HG03571 (cell line): ENCODE measurements around the gene RPUSD1.

ENCODE experiments used
- ATAC-seq: cut with Tn5 transposase; IDR thresholded peaks from one replicate; pipeline ENCODE4 v1.9.1; 2021; ENCODE audit not compliant: unreplicated experiment

The RPUSD1 gene

DNA sequence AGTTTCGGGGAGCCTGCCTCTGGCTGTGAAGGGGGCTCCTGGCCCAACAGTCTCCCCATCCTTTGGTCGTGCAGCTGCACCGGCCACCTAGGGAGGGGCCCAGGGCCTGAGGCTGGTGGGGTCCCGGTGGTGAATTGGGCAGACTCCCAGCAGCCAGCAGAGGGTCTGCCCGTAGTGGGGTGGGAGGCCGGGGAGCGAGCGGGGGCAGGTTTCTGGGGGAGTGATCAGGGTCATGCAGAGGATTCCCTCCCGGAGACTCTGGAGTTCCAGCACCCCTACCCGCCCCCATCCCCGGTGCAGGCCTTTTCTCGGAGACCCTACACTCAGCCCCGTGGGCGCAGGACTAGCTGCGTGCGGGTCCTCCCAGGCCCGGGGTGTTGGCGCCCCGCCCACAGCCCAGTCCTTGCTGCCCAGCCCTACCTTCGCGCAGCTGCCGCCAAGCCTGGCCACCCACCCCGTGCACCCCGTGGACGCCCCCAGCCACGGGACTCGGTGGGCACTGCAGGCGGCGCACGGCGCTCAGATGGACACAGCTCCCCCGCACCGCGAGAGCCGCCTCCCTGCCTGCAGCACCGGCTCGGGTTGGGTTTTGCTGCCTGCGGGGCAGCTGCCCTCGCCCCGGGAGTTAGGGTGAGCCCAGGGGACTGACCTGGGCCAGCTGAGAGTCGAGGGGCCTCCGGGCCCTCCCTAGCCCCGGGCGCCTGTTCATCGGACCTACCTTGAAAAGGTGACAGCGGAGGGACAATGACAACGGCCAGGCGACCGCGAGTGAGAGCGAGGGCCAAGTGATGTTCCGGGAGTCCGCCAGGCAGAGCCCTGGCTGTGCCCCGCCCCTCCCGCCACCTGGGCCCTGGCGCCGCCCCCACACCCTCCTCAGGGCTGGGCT, 12.0 kb upstream of the RPUSD1 start, which contains the start of gene GNG13:
GNG13 (minus strand) TSS at position 787 of the 886 bp plus-strand sequence. CDS start 1,657 bp downstream, outside the sequence.
- no peak for ATAC-seq

DNA sequence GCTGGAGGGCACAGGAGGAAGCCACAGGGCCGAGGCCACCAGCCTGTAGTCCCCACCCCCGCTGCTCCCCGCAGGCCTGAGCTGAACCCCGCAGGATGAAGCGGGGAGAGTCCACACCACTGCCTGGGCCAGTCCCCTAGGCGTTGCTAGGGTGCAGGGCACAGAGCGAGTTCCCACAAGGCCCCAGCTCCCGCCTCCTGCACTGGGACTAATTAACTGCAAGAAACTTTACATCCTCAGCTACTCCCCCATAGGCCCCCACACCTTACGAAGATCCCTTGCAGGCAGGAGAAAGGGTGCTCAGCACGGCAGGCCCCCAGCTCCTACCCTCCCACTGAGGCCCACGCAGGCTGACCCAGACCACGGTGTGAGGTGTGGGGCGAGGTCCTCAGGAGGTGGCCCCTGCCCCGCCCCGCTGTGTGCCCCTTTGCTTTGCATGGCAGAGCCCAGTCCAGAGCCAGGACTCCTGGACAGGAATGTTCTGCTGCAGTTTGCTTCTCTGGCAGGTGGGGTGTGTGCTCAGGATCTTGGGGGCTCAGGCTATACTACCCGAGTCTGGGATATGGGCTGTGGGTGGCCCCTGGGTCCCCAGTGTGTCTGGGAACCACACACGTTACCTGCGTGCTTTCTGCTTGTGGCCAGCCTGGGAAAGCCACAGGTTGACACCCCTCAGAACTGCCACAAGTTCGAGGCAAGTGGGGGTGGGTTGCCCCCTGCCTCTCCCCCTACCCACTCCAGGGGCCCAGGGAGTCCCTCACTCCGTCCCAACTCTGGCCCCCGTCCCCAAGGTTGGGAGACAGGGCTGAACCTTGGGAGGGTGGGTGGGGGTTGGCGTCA, 11.1 kb upstream of the RPUSD1 start:
- no peak for ATAC-seq

DNA sequence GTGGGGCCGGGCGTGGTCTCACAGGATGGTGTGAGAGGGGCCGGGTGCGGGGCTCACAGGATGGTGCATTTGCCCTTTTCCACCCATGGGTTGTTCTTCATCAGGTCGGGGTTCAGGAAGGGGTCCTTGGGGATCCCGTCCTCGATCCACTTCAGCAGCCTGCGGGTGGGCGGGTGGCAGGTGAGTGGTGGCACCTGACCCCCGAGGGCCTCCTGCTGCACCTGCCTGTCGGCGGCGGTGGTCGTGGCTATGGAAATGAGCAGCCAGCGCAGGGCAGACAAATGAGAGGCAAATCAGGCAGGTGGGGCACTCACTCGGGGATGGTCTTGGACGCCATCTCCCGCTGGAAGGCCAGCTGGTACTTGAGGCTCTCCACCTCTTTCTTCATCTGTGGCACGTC, 10.5 kb upstream of the RPUSD1 start:
- ATAC-seq = no peak

DNA sequence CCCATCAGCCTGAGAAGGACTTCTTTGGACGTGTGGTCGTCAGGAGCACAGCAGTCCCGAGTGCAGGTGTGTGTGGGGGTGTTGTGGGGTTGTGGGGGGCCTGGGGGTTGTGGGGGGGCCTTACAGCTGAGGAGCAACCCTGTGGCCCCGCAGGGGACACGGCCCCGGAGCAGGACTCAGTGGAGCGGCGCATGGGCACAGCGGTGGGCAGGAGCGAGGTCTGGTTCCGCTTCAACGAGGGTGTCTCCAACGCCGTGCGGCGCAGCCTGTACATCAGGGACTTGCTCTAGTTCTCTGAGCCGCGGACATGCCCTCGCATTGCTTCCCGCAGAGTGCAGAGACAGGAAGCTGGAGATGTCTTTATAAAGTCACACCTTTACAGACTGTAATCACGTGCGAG, 9.5 kb upstream of the RPUSD1 start:
- no peak for ATAC-seq

DNA sequence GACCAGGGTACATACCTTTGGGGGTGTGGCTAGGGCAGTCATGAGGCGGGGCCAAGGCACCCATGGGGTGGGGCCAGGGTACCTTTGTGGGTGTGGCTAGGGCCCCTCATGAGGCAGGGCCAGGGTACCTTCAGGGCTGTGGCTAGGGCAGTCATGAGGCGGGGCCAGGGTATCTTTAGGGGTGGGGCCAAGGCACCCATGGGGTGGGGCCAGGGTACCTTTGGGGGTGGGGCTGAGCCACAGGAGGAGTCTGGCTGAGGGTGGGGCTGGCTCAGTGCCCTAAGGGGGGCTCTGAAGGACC, 8.9 kb upstream of the RPUSD1 start:
- no peak for ATAC-seq

DNA sequence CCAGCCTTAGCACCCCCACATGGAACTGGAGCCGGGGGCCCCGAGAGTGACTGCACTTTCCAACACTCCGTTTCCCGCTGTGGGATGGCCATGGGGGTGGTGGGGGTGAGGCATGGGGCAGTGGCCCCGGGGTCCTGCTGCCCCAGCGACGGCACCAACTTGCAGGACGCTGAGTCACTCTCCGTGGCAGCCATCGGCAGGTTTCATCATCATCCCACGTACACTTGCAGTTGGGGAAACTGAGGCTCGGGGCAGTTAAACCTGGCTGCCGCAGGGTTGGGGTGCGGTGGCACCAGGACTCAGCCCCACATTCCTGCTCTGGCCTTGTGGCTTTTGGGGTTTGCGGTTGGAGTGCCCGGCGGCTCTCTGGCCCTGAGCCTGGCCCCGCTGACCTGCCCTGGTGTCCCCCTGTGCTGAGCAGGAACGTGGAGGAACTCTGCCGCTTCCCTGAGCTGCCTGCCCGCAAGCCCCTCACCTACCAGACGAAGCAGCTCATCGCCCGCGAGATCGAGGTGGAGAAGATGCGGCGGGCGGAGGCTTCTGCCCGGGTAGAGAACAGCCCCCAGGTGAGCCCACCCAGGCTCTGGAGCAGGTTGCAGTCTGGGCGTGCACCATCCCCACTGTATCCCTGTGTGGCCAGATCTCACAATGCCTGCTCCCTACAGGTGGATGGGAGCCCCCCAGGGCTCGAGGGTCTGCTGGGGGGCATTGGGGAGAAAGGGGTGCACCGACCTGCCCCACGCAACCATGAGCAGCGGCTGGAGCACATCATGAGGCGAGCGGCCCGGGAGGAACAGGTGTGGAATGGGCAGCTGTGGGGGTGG, 8.3 kb upstream of the RPUSD1 start:
- ATAC-seq = no peak

DNA sequence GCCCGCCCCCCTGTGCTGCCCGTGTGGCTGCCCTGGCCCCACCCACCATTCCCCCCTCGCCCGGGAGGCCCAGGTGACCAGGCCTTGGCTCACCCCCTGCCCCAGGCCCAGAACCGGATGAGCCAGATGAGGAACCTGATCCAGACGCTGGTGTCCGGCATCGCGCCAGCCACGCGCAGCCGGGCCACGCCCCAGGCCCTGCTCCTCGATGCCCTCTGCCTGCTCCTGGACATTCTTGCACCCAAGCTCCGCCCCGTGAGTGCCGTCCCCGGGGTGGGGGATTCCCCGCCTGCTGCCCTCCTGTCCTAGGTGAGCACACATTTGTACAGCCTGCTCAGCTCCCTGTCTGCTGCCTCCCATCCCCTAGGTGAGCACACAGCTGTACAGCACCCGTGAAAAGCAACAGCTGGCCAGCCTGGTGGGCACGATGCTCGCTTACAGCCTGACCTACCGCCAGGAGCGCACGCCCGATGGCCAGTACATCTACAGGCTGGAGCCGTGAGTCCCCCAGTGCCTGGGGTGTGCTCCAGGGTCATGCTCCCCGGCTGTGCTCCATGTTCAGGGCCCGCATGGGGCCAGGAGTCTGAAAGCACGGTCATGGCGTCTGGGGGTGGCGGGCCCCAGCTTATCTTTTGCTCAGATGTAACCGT, 7.5 kb upstream of the RPUSD1 start:
- no peak for ATAC-seq

DNA sequence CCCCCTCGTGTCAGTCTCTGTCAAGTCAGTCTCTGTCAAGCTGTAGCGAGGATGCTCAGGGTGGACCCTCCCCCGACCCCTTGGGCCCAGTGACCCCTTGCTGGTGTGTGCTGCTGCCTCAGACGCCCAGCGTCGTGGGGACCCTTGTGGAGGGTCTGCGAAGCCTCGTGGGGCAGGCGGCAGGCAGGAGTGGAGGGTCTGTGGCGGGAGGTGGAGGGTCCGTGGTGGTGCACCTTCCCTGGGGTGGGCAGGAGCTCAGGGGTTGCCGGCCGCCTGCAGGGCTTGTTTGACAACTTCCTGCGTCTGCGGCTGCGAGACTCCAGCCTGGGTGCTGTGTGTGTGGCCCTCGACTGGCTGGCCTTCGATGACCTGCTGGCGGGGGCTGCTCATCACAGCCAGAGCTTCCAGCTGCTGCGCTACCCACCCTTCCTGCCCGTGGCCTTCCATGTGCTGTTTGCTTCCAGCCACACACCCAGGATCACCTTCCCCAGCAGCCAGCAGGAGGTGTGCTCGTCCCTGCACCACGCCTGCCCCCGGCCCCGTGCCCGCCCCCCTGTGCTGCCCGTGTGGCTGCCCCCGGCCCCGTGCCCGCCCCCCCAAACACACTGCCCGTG, 6.8 kb upstream of the RPUSD1 start:
- no peak for ATAC-seq

DNA sequence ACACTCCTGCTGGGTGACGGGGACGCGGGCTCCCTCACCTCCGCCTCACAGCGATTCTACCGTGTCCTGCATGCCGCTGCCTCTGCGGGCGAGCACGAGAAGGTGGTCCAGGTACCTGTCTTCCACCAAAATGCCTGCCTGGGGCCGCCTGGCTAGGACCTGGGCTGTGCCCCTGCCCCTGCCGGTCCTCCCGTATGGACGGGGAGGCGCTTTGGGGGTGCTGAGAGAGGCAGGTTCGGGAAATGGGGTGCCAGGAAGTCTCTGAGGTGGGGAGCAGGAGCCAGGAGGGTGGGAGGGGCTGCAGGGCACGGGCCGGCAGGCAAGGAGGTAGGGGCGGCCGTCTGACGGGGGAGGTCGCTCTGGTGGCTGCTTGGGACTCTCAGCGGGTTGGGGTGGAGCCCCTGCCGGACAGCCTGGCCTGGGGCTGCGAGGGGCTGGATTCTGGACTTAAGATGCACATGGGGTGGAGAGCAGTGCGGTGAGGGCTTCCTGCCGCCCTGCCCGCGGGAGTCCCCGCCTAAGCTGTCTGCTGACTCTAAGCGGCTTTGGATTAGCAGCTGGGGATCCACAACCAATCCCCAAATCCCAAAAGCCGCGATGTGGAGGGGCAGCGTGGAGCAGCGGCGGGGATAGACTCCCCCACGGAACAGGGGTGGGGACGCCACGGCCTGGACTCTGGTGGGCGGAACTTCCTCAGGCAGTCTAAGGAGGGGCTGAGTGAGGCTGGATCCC, 6.1 kb upstream of the RPUSD1 start:
- ATAC-seq = no peak

DNA sequence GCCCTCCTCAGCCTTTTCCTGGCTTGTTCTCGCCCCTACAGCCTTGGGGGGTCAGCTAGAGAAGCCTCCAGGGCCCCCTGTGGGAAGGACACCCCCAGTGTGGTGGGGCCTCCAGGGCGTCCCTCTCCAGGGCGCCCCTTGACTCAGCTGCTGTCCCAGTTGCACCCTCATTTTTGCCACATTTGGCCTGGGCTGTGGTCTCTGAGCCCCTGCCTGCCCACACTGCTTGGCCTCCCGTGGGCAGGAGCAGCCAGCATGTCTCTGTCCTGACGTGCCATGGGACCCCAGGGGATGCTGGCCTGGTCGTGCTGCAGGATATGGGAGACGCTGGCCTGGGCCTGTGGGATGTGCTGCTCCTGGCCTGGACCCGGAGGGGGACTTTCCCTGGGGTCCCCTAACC, 5.2 kb upstream of the RPUSD1 start:
- ATAC-seq = no peak

DNA sequence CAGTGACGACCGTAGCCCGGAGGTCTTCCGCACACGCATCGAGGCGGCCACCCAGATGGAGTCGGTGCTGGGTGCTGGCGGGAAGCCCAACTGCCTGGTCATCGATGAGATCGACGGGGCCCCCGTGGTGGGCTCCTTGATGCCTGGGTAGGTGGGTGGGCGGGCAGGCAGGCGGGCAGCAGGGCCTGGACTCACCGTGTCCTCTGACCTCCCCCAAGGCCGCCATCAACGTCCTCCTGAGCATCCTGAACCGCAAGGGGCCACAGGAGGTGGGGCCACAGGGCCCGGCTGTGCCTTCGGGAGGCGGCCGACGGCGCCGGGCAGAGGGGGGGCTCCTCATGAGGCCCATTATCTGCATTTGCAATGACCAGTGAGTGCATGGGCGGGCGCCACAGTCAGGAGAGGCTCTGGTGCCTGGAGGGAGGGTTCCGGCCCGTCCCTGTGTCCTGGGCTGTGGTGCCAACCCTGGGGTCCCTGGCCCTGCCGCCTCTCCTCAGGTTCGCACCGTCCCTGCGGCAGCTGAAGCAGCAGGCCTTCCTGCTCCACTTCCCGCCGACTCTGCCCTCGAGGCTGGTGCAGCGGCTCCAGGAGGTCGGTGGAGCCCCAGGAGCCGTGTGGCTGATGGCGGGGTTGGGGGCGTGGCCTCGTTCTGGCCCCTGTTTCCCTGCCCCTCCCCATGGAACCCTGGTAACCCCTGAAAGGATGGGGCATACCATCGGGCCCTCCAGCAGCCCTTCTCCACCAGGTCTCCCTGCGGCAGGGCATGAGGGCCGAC, 4.2 kb upstream of the RPUSD1 start:
- no peak for ATAC-seq

DNA sequence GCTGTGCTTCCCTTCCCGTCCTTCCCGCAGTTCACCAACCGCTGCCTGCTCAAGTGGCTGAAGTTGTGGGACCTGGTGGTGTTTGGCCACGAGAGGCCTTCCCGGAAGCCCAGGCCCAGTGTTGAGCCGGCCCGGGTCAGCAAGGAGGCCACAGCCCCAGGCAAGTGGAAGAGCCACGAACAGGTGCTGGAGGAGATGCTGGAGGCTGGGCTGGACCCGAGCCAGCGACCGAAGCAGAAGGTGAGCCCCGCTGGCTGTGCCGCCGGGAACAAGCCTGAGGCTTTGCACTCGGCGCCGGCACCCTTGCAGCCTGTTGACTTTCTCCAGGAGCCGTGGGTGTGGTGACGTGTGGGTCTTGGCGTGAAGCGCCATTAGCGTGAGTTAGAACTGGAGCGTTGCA, 3.0 kb upstream of the RPUSD1 start:
- no peak for ATAC-seq

DNA sequence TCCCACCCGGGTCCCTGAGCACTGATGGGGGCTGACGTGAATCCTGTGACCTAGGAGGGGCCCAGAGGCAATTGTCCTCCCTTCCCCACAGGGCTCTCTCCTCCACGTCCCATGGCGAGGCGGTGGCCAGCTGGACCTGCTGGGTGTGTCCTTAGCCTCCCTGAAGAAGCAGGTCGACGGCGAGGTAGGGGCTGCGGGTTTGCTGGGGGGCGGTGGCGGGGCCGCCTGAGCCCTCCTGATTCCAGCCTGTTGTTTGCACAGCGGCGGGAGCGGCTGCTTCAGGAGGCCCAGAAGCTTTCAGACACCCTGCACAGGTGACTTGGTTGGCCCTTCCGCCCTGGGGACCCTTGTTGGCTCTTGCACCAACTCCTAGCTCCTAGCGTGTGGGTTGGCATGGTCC, 1.9 kb upstream of the RPUSD1 start:
- ATAC-seq = no peak

DNA sequence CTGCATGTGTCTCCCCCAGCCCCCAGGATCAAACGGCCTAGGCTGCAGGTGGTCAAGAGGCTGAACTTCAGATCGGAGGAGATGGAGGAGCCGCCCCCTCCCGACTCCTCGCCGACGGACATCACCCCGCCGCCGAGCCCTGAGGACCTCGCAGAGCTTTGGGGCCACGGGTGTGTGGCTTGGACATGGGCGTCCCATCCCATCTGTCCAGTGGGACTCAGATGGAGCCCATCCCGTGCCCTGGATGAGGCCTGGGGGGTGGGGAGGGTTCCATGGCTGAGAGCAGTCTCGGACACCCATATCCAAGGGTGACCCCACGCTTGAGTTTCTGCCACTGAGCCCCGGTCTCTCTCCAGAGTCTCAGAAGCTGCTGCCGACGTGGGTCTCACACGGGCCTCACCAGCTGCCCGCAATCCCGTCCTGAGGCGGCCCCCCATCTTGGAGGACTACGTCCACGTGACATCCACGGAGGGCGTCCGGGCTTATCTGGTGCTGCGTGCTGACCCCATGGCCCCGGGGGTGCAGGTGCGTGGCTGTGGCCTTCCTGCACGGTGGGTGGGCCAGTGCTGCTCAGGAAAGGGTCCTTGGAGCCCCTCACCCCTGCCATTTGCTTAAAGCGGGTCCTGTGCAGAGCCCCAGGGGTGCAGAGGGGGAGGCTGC, 1.1 kb upstream of the RPUSD1 start:
- no peak for ATAC-seq

DNA sequence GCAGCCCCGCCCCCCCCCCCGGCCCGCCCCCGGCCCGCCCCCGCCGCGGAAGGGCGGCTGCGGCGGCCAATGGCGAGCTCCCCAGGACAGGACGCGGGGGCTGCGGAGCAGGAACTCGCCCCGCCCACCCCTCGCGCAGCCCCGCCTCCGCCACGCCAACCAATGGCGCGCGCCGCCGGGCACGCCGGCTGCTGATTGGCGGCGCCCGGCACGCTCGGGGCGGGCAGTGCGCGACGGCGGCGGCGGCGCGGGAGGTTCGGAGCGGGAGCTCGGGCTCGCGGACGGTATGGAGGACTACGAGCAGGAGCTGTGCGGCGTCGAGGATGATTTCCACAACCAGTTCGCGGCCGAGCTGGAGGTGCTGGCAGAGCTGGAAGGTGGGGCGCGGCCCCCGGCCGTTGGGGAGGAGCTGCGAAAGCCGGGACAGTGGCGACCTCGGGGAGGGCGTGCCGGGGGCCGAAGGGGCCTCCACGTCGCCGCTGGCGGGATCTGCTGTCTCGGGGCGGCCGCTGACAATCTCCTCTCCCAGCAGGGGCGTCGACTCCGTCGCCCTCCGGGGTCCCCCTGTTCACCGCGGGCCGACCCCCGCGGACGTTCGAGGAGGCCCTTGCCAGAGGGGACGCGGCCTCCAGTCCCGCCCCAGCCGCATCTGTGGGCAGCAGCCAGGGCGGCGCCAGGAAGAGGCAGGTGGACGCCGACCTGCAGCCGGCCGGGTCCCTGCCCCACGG, 382 bp upstream of the RPUSD1 start, which contains the start of gene CHTF18:
CHTF18 (plus strand) TSS at position 222 of the 728 bp plus-strand sequence; CDS start at position 287, 65 bp downstream.
- peak; percentile 65 for ATAC-seq

DNA sequence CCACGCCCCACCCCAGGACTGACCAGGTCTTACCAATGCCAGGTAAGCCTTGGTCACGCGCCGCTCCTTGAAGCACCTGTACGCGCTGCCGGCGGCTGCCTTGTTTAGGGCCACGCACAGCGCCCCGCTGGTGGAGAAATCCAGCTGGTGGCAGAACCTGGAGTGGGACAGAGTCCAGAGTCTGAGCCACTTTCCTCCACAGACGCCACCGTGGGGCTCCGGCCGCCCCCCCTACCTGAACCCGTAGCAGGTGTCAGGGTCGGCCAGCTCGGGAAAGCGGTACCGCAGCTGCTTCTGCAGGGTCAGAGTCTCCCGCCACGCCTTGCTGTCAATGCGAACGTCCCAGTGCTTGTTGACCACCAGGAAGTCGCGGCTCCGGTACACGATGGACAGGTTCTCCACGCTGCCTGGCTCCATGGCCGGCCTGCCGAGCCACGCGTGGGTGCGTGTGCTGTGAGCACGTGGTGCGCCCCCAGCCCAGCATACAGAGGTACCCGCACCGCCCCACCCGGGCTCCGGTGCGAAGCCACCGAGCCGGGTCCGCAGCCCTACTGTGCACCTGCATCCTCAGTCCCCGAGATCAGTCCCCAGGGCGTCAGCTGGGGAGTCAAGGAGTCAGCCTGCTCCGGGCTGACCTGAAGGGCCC, 737 bp downstream of the RPUSD1 start:
- no peak for ATAC-seq
